Measurements from ENCODE around the gene DUSP14.

- TF ChIP-seq, protein P1, sequence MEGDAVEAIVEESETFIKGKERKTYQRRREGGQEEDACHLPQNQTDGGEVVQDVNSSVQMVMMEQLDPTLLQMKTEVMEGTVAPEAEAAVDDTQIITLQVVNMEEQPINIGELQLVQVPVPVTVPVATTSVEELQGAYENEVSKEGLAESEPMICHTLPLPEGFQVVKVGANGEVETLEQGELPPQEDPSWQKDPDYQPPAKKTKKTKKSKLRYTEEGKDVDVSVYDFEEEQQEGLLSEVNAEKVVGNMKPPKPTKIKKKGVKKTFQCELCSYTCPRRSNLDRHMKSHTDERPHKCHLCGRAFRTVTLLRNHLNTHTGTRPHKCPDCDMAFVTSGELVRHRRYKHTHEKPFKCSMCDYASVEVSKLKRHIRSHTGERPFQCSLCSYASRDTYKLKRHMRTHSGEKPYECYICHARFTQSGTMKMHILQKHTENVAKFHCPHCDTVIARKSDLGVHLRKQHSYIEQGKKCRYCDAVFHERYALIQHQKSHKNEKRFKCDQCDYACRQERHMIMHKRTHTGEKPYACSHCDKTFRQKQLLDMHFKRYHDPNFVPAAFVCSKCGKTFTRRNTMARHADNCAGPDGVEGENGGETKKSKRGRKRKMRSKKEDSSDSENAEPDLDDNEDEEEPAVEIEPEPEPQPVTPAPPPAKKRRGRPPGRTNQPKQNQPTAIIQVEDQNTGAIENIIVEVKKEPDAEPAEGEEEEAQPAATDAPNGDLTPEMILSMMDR (IDR thresholded peaks at IDR 0.05), result no peak
- no peak for TF ChIP-seq POLR2A (IDR thresholded peaks at IDR 0.05)
Measured at GRCh38 chr17:37513711-37514110, 24.0 kb downstream of the DUSP14 start.
